Measurements from ENCODE around the gene THYN1.

The THYN1 gene

DNA sequence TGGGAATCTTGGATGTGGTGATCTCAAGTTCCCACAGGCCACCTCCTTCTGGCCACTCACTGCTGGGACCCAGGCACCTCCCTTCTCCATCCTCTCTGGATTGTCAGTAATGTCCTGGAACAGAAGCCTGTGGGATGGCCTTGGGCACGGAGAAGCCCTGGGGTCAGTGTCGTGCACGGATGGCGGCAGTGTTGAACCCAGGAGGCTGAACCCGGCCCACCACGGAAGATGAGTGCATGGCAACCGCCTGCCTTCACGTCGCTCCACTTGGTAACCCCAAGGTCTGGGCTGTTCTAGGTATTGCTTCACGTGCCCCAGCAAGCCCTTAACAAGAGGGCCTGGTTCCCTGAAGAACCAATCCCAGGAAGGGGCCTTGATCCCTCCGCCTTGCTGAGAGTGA, 7.1 kb downstream of the THYN1 start:
- DNase-seq = no peak

DNA sequence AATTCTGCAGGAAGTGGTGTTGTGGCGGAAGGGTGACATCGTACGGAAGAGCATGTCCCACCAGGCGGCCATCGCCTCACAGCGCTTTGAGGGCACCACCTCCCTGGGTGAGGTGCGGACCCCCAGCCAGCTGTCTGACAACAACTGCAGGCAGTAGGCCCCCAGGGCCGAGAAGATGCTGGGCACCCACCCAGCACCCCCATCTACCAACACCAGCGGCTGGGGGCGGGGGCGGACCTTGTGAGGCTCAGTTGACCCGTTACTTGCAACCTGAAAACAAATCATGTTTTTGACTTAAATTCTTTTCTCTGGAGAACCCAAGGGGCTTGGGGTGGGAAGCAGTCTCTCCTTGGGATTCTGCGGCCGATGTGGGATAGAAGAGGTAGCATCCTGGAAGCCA, 7.7 kb downstream of the THYN1 start:
- DNase-seq = no peak

DNA sequence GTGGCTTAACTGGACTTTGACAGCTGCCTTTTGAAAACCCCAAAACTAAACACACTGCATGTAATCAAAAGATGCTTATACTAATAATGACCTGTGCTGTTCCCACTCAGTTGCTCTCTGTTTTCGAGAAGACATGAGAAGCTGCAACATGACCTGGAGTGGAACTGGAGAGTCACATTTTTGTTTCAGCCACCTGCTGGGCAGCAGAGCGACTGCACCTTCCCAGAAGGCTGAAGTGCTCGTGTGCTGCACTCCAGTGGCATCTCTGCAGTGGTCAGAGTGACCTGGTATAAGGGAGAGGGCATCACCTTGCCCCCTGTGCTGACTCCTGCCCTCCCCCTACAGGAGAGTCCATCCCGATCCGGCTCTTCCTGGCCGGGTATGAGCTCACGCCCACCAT, 8.6 kb downstream of the THYN1 start:
- DNase-seq = no peak

DNA sequence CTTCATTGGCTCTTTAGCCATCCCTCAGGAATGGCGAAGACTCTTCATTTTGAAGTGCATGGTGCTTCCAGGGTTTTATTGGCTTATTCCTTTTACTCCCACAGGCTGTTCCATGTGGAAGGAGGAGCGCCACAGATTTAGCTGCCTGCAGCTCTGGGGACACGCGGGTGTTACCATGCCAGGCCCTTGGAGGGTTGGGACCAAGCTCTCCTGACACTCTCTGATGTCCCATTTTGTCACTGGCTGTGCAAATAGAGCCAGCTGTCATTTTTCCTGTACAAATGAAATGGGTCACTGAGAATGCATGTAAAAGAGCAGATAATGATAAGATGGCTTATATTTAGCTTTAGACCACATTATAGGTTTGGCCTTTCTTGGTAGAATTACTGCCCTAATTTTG, 9.2 kb downstream of the THYN1 start:
- no peak for DNase-seq

DNA sequence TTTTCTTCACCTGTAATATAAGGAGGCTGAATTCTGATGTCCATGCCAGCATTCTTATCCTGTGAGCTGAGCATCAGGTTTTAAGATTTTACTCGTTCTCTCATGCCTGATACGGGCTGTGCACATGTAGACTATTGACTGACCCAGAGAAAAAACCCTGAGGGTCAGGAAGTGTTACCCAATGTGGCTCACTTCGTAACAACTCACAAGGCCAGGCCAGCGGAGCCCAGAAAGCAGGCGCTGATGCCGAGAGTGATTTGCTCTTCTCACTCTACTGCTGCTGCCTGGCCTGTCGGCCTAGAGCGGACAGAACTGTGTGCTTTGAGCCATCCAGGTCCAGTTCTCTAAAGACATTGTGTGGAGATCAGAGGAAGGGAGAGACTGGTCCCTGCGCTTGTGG, 10.8 kb downstream of the THYN1 start:
- no peak for DNase-seq

DNA sequence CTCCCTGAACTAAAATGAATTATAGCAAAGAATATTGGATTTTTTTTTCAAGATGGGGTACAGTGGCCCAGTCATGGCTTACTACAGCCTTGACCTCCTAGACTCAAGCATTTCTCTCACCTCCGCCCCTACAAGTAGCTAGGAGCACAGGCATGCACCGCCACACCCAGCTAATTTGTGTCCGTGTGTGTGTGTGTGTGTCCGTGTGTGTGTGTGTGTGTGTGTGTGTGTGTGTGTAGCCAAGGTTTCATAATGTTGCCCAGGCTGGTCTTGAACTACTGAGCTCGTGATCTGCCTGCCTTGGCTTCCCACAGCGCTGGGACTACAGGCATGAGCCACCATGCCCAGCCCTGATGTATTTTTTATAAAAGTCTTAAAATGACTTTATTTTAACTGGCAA, 12.6 kb downstream of the THYN1 start:
- DNase-seq = no peak

DNA sequence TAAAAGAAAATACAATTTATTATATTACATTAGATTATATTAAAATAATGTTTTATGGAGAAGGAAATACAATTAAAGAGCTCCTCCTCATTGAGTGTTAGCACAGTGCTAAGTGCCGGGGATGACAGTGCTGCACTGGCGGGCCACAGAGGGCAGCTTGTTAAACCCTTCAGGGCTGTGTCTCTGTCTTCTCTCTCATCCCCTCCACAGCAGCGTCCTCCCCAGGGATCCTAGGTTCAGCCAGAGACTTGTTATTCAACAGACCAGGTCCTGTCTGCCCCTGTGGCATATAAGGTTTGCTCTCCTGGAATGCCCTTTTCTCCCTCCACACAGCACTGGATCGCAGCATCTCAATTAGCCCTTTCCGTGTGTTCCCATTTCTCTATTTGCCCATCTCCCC, 14.2 kb downstream of the THYN1 start:
- no peak for DNase-seq

DNA sequence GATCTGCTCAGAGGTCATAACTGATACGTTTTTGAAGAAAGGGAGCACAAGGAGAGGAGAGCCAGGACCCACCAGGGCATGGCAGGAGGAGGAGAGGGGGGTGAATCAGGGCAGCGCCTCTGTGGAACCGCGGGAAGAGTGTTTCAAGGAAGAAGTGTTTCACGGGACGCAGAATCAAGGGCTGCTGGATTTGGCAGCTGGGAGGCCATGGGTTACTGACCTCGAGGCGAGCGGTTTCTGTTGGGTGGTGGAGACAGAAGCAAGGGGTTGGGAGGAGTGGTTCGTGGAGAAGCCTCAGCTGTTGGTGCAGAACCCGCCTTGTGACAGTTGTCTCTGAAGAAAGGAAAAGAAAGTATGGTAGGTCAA, 15.6 kb downstream of the THYN1 start:
- DNase-seq = no peak

DNA sequence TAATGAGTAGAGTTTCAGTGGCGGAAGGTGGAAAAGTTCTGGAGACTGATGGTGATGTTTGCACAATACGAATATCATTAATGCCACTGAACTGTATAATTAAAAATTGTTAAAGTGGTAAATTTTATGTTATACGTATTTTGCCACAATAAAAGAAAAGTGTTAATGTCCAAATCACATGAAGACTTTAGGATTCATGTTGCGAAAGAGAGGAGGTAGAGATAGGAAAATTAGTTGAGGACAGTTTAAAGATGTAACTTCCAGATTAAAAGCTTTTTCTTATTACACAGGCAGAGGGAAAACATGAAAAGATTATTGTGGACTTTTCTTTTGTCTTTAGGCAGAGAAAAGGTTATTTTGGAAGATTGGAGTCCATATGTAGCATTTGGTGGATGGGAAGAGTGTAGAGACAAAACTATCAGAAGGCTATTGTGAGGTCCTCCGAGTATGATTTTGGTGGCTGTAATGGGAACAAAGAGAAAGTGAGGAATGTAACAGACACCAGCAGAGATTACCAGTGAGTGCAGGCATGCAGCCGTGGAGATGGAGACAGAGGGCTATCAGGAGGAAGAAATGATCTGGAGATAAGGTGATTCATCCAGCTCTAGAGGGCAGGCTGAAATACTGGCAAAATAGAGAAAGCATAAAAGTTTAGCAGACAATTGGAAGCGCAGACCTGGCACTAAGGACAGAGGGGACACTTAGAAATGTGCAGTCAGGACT, 16.2 kb downstream of the THYN1 start:
- DNase-seq = no peak

DNA sequence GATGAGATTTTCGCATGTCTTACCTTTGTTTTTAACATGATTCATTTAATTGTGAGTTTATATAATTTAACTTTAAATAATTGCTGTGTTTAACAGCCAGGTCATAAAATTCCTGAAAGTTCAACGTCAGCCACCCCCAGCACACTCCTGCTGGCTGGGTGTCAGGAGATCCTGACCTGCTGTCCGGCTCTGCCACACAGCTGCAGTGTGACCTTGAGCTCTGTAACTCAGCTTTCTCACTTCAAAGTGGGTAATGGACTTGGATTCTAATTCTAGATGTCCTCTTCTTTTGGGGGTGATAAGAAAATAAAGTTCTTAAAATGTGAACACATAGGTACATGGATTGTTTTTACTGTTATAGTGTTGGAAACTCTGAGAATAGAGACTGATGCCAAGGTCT, 17.8 kb downstream of the THYN1 start:
- no peak for DNase-seq

DNA sequence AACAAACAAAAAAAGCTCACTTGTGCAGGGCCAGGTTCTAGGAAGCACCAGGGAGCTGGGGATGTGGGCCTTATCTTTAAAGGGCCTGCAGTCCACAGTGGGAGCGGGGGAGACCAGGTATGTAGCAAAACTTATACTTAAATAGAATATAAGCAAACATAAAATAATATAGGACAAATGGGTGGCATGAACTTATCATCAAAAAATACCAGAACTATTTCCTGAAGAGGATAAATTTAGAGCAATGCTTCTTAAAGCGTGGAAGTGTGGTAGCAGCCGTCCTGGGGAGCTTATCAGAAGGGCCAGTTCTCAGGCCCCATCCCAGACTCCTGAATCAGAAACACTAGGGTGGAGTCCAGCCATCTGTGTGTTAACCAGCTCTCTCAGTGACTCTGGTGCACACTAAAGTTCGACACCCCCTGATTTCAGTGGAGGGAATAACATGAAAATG, 19.4 kb downstream of the THYN1 start:
- no peak for DNase-seq

DNA sequence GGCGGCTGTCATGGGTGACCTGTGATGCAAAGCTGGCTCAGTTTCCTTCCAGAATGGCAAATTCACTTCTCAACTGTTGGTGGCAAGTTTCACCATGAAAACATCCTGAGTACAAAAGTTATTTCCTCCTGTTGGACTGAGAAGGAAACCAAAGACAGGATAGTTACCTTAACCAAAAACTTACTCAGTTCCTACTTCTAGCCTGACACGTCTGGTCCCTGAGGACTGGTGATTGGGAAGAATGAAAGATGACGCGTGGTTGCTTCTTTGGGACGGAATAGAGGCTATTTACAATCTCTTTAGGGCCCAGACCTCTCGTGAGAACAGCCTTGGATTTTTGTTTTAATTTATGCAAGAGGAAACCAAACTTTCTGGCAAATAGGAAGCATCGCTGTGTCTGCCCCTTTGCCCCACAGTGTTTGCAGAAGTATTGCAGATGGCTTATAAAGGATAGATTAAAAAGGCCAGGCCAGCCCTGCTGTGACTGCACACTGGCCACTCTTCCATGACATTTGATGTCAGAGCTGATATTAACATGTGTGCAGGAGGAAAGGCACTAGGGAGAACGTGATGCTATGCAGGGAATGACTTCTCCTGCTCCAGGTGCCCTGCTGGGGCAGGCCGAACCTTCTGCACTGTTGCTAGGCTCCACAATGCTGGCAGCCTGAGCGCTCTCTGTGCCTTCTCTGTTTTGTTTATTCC, 21.0 kb downstream of the THYN1 start:
- no peak for DNase-seq

DNA sequence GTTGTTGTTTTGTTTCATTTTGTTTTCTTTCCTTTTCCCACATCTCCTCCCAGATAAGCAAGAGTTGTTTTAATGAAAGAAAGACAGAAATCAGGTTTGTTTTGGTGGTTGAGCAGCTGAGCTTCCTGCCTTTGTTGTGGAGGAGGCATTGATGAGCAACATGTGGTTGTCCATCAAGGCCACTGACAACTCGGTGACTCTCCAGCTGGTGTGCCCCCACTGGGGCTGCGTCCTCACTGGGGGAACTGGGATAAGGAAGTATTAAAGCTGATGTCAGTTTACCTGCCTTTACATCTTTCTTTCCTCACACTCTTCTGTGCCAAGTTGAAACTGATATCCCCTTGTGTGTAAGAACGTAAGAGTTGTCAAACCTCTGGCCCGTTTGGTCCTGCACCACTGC, 22.8 kb downstream of the THYN1 start:
- no peak for DNase-seq

DNA sequence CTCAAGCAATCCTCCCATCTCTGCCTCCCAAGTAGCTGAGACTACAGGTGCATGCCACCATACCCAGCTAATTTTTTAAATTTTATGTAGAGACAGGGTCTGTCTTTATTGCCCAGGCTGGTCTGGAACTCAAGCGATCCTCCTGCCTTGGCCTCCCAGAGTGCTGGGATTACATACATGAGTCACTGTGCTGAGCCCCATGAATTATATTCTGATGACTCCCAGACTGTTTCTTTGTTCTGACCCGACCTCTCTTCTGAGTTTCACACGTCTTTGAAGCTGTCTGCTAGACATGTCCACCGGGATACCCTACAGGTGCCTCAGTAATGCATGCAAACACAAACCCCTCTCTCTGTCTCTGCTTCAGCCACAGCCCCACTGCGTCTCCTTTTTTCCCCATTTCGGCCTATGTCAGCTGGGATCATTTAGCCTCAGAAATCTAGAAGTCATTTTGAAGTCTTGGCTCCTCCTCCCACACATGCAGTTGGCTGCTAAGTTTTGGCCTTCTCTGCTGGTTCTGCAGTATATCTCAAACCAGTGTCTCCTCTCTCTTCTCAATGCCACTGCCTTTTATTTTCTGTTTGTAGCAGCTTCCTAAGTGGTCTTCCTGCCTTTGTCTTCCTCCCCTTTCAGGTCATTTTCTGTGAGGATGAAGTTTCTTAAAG, 23.9 kb downstream of the THYN1 start:
- peak; percentile 48 for DNase-seq

DNA sequence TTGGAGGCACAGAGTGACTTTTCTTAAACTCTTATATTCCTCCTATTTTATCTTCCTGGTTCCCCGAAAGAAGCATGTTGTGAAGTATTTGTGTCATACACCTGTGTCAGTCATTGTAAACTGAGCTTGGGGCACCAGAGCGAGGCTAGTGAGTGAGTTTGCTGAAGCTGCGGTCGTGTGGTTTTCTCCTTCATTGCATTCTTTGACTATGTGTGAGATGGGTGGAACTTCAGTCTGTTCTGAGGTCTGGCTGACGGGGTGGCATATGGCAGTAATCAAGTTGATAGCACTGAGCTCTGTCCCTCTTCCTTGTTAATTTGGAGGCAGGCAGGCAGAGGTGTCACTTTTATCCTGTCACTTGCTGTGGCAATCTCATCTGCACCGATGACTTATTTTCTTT, 24.5 kb downstream of the THYN1 start:
- DNase-seq = peak; percentile 82

DNA sequence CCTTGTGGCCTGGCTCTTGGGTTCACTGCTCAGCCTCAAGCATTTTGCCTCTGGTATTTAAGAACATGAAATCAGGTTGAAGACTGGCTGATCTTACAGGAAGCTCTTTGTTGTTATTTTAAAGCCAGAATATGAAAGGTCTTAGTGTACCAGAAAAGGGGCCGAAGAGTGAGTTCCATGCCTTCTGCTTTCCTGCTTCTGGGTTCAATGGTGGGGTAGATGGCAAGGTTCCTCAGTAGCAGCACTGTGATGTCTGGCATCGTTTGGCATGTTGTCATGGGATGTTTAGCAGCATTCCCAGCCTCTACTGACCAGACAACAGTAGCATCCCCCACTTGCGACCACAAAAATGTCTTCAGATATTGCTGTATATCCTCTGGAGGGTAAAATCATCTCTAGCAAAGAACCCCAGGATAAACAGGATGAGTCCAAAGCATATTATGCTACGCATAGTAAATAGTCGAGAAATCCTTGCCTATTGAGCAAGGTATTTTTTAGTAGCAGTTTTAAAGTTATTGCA, 26.3 kb downstream of the THYN1 start:
- DNase-seq = peak; percentile 36

DNA sequence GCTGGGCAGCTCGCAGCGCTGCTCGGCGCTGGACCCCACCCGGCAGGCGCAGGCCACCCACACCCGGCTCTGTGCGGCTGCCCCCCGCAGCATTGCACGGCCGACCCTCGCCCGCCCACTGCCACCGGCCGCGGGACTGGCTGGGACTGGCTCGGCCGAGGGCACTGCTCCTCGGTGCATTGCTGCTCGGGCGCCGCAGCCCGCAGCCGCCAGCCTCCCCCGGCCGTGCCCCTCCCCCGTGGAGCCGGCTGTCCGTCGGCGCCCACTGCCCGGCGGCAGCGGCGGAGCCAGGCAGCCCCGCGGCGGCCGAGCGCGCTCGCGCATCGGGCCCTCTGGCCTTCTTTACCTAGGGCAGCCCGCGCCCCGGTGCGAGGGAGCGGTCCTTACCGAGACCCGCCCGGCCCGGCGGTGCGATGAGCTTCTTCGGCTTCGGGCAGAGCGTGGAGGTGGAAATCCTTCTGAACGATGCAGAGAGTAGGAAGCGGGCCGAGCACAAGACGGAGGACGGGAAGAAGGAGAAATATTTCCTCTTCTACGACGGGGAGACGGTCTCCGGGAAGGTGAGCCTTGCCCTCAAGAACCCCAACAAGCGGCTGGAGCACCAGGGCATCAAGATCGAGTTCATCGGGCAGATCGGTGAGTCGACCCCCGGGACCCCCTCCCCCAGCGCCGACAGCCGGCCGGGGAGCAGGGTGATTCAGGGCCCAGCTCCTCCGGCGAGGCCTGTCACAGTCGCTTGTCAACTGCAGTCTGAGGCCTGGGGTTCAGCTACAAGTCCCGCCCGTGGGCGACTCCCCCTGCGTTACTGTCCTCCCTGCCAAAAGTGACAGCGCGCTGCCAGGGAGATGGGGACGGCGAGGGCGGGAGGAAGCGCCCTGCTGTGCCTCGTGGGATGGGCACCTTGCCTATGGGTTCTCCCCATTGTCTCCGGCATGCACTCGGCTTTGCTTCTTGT, 28.2 kb downstream of the THYN1 start:
- DNase-seq = peak; percentile 26

DNA sequence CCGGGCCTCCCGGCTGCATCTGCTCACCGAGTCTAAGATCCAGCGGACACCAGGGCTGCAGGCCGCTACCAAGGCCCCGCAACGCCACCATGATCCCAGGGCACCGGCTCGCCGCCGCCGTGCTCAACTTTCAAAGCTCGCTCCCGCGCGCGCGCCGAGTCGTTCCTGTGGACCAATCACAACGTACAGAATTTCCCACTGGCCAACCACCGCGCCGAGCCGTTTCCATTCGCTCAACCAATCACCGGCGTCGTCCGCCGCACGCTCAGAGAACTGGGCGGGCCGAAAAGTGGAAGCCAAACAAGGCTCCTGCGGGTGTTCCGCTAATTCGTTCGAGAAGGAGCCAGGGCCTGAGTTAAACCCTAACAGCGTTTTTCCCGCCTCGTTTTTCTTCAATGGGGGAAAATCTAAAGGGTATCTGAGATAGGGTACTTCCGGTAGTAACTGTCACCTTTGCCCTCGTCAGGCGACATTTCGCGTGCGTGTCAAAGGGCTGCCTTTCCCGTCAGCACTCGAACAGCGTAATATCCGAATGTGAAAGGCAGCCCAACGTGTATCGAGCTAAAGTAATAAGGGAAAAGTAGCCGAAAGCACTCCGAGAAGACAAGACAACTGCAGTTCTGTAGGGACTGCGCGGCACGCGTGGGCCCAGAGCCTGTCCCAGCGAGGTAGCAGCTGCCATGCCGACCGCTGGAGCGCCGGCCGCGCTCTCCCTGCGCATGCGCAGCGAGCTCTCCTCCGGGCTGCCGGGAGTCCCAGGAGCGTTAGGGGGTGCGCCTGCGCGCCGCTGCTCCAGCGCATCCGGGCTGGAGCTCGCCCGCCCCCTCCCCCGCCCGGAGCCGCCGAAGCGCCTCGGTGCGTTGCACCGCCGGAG, 29.1 kb downstream of the THYN1 start, which contains the start of the genes NCAPD3 and VPS26B:
NCAPD3 (minus strand) TSS at position 132 of the 874 bp plus-strand sequence; CDS start at position 91, 41 bp downstream.
VPS26B (plus strand) TSS at position 836 of the 874 bp plus-strand sequence. CDS start 452 bp downstream, outside the sequence.
- peak; percentile 96 for DNase-seq

DNA sequence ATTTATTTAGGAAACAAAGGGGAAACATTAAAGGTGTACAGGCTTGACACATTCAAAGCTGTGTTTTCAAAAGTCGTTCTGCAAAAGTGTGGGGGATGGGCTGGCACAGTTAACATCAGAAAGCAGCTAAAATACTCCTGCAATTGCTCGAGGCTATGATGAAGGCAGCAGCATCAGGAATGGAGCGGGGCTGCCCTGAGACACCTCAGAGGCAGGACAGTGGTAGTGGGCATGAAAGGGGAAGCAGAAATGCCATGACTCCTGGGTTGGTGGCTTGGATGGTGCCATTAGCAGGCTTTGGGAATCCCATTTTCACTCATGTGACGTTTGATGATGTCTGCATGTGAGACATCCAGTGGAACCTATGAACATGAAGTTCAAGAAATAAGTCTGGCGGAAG, 30.0 kb downstream of the THYN1 start:
- no peak for DNase-seq

DNA sequence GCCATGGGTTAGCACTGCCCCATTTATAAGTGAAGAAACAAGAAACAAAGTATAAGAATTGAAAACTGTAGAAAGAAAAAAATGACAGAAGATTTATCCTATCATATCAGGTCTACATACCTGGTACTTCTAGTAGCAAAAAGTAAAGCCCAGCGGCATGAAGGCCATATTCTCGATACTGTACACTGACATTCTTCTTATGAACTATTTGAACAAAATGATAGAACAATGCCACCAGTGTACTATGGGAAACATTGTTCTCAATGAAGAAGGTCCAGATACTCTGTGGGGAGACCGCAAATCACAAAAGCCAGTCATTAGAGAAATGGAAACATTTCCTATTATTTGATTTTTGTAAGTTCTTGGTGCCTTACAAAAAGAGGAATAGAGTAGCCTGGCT, 36.3 kb downstream of the THYN1 start:
- no peak for DNase-seq

DNA sequence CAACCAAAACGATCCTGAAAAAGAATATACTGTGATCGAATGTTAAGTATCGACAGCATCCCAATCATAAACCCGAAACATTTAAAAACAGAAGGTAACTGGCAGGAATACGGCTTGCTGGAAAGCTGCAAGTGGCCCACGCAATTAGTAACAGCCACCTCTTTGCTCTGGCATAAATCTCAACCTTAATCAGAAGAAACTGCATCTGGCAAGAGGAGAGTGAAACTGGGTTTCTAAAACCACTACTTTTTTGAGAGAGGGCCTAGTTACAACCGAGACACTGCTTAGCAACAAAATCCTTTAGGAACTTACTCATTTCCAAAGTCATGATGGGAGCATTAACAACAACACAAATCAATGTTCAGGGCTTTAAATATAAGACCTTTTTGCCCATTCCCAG, 37.3 kb downstream of the THYN1 start:
- DNase-seq = no peak
